MCF 10A (cell line): ENCODE data around the gene CRIM1. TPM values are rescaled to one million over a fixed set of nuclear protein-coding genes. Genes with fewer than 3 reads are reported as not detected.

ENCODE experiments used
- BruUV-seq: library from RNA; stranded (reverse); fragments of 400-500 nt; replicated peaks from 2 replicates; lab custom pipeline; 2021; lab: Mats Ljungman, UMichigan
- CTCF ChIA-PET: fragments of 300-600 bp; sonication (Branson Sonifier 250); formaldehyde crosslinking; extraction: SDS; loops from one replicate; lab custom pipeline; 2021; ENCODE audit warnings: antibody characterized with exemption, inconsistent platforms; lab: Yijun Ruan, JAX
- POLR2A ChIA-PET: fragments of 300-600, 350-650 bp; sonication (Branson Sonifier 250); formaldehyde crosslinking; extraction: SDS; loops from one replicate; lab custom pipeline; 2020; ENCODE audit warnings: antibody characterized with exemption, inconsistent platforms; lab: Yijun Ruan, JAX
- DNase-seq: peaks from one replicate; pipeline ENCODE4 v3.0.0-alpha.2; 2018; ENCODE audit not compliant: unreplicated experiment
- H3K27ac Mint-ChIP-seq: one replicate; pipeline ENCODE4 v1.8.0; 2022; ENCODE audit warnings: mild to moderate bottlenecking, low read depth, mixed read lengths; ENCODE audit not compliant: unreplicated experiment
- H3K27me3 Mint-ChIP-seq: one replicate; pipeline ENCODE4 v1.8.0; 2022; ENCODE audit warnings: mixed read lengths; ENCODE audit not compliant: insufficient read depth, unreplicated experiment
- H3K36me3 Mint-ChIP-seq: one replicate; pipeline ENCODE4 v1.8.0; 2022; ENCODE audit warnings: mild to moderate bottlenecking, moderate library complexity, mixed read lengths; ENCODE audit not compliant: insufficient read depth, unreplicated experiment
- H3K4me1 Mint-ChIP-seq: one replicate; pipeline ENCODE4 v1.8.0; 2022; ENCODE audit warnings: mixed read lengths; ENCODE audit not compliant: insufficient read depth, unreplicated experiment
- H3K4me3 Mint-ChIP-seq: one replicate; pipeline ENCODE4 v1.8.0; 2022; ENCODE audit warnings: mild to moderate bottlenecking, moderate library complexity, mixed read lengths; ENCODE audit not compliant: unreplicated experiment
- H3K9me3 Mint-ChIP-seq: one replicate; pipeline ENCODE4 v1.8.0; 2022; ENCODE audit warnings: mixed read lengths; ENCODE audit not compliant: unreplicated experiment
- intact Hi-C: fragments of 100-400 bp; cut with micrococcal nuclease; formaldehyde crosslinking; loops from 2 replicates; pipeline ENCODE4 v1.14.1; 2022
- total RNA-seq: library from RNA; stranded (reverse); gene quantifications from 2 replicates; pipeline ENCODE4 v1.2.3, GENCODE V29; 2022
- TF ChIP-seq, protein P1 (sequence below): fragments of 200-600 bp; IDR thresholded peaks from one replicate; pipeline ENCODE4 v1.8.0; 2022; ENCODE audit warnings: antibody characterized with exemption, mild to moderate bottlenecking; ENCODE audit not compliant: unreplicated experiment

The CRIM1 gene
- total RNA-seq, 1 experiment from 2014 or later = 185 TPM

DNA sequence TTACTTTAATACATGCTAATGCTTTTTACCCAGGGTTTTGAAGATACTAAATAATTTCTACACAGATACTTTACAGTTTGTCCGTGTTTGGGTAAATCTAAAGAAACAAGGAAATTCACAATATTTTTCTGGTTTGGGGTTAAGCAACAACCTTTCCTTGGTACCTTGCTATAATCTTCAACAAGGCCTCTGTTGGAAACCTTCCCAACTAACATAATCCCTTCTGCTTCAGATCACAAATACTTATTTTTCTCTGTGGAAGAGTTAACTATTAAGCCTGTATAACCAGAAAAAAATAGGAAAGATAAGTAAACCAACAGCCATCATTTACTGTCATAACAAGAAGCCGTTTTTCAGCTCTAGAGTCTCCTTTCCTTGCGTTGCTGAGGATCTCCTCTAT is 227.4 kb downstream of the CRIM1 start:
- TF ChIP-seq, protein P1, sequence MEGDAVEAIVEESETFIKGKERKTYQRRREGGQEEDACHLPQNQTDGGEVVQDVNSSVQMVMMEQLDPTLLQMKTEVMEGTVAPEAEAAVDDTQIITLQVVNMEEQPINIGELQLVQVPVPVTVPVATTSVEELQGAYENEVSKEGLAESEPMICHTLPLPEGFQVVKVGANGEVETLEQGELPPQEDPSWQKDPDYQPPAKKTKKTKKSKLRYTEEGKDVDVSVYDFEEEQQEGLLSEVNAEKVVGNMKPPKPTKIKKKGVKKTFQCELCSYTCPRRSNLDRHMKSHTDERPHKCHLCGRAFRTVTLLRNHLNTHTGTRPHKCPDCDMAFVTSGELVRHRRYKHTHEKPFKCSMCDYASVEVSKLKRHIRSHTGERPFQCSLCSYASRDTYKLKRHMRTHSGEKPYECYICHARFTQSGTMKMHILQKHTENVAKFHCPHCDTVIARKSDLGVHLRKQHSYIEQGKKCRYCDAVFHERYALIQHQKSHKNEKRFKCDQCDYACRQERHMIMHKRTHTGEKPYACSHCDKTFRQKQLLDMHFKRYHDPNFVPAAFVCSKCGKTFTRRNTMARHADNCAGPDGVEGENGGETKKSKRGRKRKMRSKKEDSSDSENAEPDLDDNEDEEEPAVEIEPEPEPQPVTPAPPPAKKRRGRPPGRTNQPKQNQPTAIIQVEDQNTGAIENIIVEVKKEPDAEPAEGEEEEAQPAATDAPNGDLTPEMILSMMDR = no peak
- POLR2A ChIA-PET = interaction anchor here (1.4 kb wide), 1 partner anchor 13 kb away, joined by 5 read pairs; no protein-coding TSS in a partner anchor

DNA sequence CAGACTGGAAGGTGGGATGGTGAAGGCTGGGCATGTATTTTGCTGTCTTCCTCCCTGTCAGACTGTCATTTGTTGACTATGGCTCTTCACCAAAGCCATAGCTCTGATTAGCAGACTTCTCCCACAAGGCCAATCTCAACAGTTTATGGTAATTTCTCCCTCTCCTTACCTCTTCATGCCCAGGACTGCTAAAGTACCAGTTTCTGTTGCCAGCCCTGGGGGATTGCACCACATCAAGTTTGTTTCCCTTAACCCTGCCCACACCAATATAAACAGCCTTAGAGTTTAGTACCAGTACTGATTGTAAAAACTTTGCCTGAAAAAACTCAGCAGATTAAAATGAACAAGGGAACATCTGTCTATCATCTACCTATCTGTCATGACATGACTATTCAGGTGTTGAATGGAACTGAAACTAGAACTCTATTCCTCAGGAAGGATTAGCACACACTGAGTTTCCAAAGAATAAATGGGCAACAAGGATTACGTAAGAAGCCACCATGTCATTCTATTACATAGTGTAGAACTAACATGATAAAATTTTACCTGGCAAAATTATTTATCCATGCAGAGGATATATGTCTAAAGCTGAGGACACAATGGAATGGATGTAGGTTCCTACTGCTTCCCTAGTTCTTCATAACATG is 228.7 kb downstream of the CRIM1 start:
- H3K27ac Mint-ChIP-seq = peak overlapping the region; percentile 44
- ChIA-PET CTCF (interaction anchor here (0.6 to 0.7 kb wide), 2 partner anchors 20 to 21 kb away, joined by 3 to 4 read pairs; no protein-coding TSS in a partner anchor), POLR2A (interaction anchor here (1.4 kb wide), 1 partner anchor 12 kb away, joined by 5 read pairs; no protein-coding TSS in a partner anchor)
- no peaks in the 10 kb centered on the region for H3K27me3 Mint-ChIP-seq
- H3K36me3 Mint-ChIP-seq = peaks cover 54% of the 10 kb centered on the region
- TF ChIP-seq, protein P1 = no peak
- H3K9me3 Mint-ChIP-seq = no peaks in the 10 kb centered on the region
- peaks cover 9% of the 10 kb centered on the region for H3K4me1 Mint-ChIP-seq
- intact Hi-C loops = no loop called here
- DNase-seq = peak; percentile 30
- BruUV-seq = no TSS peak
- H3K4me3 Mint-ChIP-seq = no peak overlapping the region

More for the DNA sequence above, 227.4 kb downstream of the CRIM1 start:
- Mint-ChIP-seq H3K4me3 (no peak overlapping the region), H3K27ac (no peak overlapping the region), H3K36me3 (peaks cover 67% of the 10 kb centered on the region), H3K4me1 (peaks cover 19% of the 10 kb centered on the region), H3K9me3 (no peaks in the 10 kb centered on the region), H3K27me3 (no peaks in the 10 kb centered on the region)
- CTCF ChIA-PET = interaction anchor here (0.6 kb wide), 1 partner anchor 37 kb away, joined by 3 read pairs; no protein-coding TSS in a partner anchor
- no TSS peak for BruUV-seq
- intact Hi-C loops = no loop called here
- DNase-seq = no peak

DNA sequence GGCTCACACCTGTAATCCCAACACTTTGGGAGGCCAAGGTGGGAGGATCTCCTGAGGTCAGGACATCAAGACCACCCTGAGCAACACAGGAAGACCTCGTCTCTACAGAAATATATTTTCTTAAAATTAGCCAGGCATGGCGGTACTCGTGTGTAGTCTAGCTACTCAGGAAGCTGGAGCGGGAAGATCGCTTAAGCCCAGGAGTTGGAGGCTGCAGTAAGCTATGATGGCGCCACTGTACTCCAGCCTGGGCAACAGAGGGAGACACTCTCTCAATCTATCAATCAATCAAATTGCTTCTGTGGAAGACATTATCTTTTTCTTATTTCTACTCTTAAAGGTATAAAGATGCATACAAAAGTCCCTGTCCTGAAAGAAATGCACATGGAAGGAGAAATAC is 231.1 kb downstream of the CRIM1 start:
- TF ChIP-seq, protein P1 = no peak
- H3K27ac Mint-ChIP-seq = no peak overlapping the region
- CTCF ChIA-PET = interaction anchor here (0.8 kb wide), 1 partner anchor 23 kb away, joined by 3 read pairs; no protein-coding TSS in a partner anchor
- no TSS peak for BruUV-seq
- H3K27me3 Mint-ChIP-seq = no peaks in the 10 kb centered on the region
- intact Hi-C loops = no loop called here
- POLR2A ChIA-PET = interaction anchor here (1.0 kb wide), 1 partner anchor 36 kb away, joined by 4 read pairs; no protein-coding TSS in a partner anchor
- H3K36me3 Mint-ChIP-seq = peaks cover 41% of the 10 kb centered on the region
- H3K9me3 Mint-ChIP-seq = no peaks in the 10 kb centered on the region
- no peak for DNase-seq
- H3K4me3 Mint-ChIP-seq = no peak overlapping the region
- peaks cover 17% of the 10 kb centered on the region for H3K4me1 Mint-ChIP-seq

DNA sequence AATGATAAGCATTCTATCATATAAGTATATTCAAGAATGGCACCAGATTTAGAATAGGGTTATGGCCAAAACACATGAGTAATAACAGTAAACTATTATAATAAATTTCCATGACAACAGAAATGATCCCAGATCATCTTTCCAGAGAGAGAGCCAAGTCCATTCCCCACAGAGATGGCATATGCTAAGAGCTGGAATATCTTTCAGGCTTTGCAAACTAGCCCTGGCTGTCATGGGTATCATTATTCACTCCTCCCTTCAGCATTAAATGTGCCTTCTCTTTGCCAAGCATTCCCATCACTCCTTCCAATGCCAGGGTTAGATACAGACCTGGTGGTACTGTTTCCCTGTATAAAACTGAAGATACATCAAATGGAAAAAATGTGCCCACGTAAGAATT is 231.5 kb downstream of the CRIM1 start:
- POLR2A ChIA-PET = no interaction called here
- H3K27me3 Mint-ChIP-seq = no peaks in the 10 kb centered on the region
- intact Hi-C loops = no loop called here
- TF ChIP-seq, protein P1 = no peak
- H3K27ac Mint-ChIP-seq = no peak overlapping the region
- peaks cover 20% of the 10 kb centered on the region for H3K4me1 Mint-ChIP-seq
- BruUV-seq = no TSS peak
- peaks cover 38% of the 10 kb centered on the region for H3K36me3 Mint-ChIP-seq
- H3K9me3 Mint-ChIP-seq = no peaks in the 10 kb centered on the region
- CTCF ChIA-PET = interaction anchor here (0.8 kb wide), 1 partner anchor 24 kb away, joined by 3 read pairs; no protein-coding TSS in a partner anchor
- H3K4me3 Mint-ChIP-seq = no peak overlapping the region
- DNase-seq = no peak
